Ishikawa (cell line): ENCODE results near the gene TYK2.

Source experiments
- CEBPB ChIP-seq: IDR thresholded peaks from 2 replicates; pipeline ENCODE4 v1.6.1; 2012
- CREB1 ChIP-seq: IDR thresholded peaks from 2 replicates; pipeline ENCODE4 v1.6.1; 2012; ENCODE audit warnings: low read depth
- EGR1 ChIP-seq: IDR thresholded peaks from 2 replicates; pipeline ENCODE4 v1.6.1; 2012
- EP300 ChIP-seq: IDR thresholded peaks from 2 replicates; pipeline ENCODE4 v1.6.1; 2012; ENCODE audit warnings: borderline replicate concordance
- FOXM1 ChIP-seq: IDR thresholded peaks from 2 replicates; pipeline ENCODE4 v1.6.1; 2012; ENCODE audit warnings: low read depth, borderline replicate concordance
- NFIC ChIP-seq: IDR thresholded peaks from 2 replicates; pipeline ENCODE4 v1.6.1; 2012
- RAD21 ChIP-seq: IDR thresholded peaks from 2 replicates; pipeline ENCODE4 v1.6.1; 2012; ENCODE audit warnings: low read depth
- TAF1 ChIP-seq: IDR thresholded peaks from 2 replicates; pipeline ENCODE4 v1.6.1; 2012; ENCODE audit warnings: low read depth, mild to moderate bottlenecking
- TCF12 ChIP-seq: IDR thresholded peaks from 2 replicates; pipeline ENCODE4 v1.6.1; 2012; ENCODE audit warnings: low read depth
- TEAD4 ChIP-seq: IDR thresholded peaks from 2 replicates; pipeline ENCODE4 v1.6.1; 2012
- YY1 ChIP-seq: IDR thresholded peaks from 2 replicates; pipeline ENCODE4 v1.6.1; 2012; ENCODE audit warnings: low read depth
- ZBTB7A ChIP-seq: IDR thresholded peaks from 2 replicates; pipeline ENCODE4 v1.6.1; 2012; ENCODE audit warnings: low read depth
- TF ChIP-seq, protein P1 (sequence below): IDR thresholded peaks from 2 replicates; pipeline ENCODE4 v1.6.1; 2012
- TF ChIP-seq, protein P2 (sequence below): IDR thresholded peaks from 2 replicates; pipeline ENCODE4 v1.6.1; 2012; ENCODE audit warnings: low read depth, mild to moderate bottlenecking
- TF ChIP-seq, protein P3 (sequence below): IDR thresholded peaks from 2 replicates; pipeline ENCODE4 v1.6.1; 2012

TYK2 gene

DNA sequence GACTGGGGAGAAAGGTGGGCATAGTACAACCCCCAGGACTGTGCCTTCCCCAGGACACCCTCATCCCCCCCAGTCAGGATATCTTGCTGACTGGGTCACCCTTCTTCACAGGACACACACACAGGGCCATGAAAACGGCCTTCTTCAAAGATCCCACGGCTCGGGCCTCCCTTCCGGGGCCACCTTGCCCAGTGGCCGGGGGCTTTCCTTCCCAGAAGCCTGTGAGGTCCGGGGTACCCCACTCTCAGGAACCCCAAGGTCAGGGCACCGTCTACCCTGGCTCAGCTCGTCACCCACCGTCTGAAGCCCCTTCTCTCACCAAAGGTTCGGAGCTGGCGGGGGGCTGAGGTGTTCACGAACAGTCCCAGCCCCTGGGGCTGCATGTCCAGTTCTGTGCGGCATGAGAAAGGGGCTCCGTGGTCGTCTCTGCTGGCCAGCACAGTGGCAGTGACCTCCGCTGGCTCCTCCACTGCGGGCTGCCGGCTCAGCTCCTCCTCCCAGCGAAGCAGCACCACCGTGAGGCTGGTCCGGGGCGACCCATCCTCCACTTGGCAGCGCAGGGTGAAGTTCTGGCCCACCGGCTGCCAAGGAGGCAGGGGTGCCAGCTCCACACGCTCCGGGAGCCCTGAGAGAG lies 44.9 kb downstream of the TYK2 start:
- TF ChIP-seq NFIC (no peak), TAF1 (no peak), ZBTB7A (no peak), FOXM1 (no peak)

DNA sequence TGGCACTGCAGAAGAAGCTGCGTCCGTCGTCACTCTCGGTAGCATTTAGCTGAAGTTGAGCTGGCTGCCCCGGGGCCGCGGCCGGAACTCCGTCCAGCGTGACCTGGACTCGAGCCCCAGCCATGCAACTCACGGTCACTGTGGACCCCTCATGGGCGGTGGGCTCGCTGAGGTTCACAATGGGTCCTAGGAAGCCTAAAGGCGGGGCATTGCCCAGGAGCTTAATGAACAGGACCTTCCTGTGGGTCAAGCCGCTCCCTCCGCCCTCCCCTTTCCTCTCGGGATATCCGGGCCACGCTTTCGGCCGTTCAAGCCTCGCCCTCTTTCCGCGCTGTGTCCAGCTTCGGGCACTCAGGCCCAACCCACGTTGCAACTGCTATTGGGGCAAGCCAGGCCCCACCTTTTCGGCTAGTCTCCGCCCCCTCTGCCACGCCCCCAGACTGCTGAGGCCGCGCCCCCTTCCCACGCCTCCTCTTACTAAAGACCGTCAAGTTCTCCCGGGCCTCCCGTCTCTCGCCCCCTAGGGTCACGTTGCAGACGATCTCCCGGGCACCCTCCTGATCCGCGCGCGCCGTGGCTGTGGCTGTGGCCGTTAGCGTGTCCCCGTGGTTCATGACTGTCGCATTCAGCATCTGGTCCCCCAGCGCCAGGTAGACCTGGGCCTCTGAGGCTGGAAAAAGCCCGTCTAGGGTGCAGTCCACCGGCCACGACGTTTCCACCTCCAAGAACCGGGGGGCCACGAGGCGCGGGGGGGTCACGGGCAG lies 45.6 kb downstream of the TYK2 start:
- TF ChIP-seq EP300 = 0 out of 2 replicates have a peak, but pooled peaks have one; percentile 7
- TF ChIP-seq, protein P1, sequence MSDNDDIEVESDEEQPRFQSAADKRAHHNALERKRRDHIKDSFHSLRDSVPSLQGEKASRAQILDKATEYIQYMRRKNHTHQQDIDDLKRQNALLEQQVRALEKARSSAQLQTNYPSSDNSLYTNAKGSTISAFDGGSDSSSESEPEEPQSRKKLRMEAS = peak; percentile 87
- peak; percentile 29; the same call in 1 of the 2 replicates for TF ChIP-seq EGR1
- no peak for TF ChIP-seq RAD21
- TF ChIP-seq CEBPB = no peak
- TF ChIP-seq, protein P2, sequence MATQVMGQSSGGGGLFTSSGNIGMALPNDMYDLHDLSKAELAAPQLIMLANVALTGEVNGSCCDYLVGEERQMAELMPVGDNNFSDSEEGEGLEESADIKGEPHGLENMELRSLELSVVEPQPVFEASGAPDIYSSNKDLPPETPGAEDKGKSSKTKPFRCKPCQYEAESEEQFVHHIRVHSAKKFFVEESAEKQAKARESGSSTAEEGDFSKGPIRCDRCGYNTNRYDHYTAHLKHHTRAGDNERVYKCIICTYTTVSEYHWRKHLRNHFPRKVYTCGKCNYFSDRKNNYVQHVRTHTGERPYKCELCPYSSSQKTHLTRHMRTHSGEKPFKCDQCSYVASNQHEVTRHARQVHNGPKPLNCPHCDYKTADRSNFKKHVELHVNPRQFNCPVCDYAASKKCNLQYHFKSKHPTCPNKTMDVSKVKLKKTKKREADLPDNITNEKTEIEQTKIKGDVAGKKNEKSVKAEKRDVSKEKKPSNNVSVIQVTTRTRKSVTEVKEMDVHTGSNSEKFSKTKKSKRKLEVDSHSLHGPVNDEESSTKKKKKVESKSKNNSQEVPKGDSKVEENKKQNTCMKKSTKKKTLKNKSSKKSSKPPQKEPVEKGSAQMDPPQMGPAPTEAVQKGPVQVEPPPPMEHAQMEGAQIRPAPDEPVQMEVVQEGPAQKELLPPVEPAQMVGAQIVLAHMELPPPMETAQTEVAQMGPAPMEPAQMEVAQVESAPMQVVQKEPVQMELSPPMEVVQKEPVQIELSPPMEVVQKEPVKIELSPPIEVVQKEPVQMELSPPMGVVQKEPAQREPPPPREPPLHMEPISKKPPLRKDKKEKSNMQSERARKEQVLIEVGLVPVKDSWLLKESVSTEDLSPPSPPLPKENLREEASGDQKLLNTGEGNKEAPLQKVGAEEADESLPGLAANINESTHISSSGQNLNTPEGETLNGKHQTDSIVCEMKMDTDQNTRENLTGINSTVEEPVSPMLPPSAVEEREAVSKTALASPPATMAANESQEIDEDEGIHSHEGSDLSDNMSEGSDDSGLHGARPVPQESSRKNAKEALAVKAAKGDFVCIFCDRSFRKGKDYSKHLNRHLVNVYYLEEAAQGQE = no peak
- TF ChIP-seq, protein P3, sequence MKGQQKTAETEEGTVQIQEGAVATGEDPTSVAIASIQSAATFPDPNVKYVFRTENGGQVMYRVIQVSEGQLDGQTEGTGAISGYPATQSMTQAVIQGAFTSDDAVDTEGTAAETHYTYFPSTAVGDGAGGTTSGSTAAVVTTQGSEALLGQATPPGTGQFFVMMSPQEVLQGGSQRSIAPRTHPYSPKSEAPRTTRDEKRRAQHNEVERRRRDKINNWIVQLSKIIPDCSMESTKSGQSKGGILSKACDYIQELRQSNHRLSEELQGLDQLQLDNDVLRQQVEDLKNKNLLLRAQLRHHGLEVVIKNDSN = peak; percentile 13; the same call in 1 of the 2 replicates
- TF ChIP-seq TAF1 = peak; percentile 36
- 0 out of 2 replicates have a peak, but pooled peaks have one; percentile 32 for TF ChIP-seq TCF12

DNA sequence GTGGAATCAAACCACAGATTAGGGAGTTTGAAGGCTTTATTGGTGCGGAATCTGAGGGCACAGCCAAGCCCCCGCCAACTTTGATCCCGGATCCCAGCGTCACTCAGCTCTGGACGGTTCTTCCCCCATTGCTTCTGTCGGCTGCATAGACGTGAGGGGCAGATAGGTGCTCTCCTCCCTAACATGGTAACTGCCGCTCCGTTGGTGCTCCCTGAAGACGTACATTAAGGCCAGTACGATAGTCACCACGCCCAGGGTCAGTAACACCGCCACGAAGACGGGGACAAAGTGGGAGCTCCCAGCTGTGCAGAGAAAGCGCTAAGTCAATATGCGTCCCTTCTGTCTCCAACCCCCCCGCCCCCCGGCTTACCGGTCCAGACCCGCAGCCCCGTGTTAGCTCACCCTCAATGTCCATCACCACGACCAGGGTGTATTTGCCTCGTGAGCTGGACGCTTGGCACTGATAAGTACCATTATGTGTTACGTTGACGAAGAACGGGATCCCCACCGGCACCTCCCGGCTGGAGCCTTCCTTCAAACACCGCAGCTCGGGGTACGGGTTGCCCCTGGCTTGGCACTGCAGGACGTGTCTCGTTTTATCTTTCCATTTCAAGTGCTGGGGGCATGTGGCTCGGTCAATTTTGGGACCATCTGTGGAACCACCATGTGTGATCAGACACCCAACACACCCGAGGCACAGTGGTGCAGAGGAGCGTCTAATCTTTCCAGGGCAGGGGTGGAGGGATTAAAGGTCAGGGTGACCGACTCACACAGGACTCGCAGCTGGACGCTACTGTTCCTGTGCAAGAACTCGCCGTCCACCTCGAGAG lies 46.4 kb downstream of the TYK2 start:
- TF ChIP-seq, protein P2 = no peak
- no peak for TF ChIP-seq RAD21
- TF ChIP-seq EP300 = no peak
- TF ChIP-seq EGR1 = no peak
- TF ChIP-seq, protein P3 = no peak
- no peak for TF ChIP-seq FOXM1
- TF ChIP-seq TCF12 = no peak
- no peak for TF ChIP-seq NFIC
- TF ChIP-seq CREB1 = no peak
- no peak for TF ChIP-seq TEAD4
- TF ChIP-seq ZBTB7A = no peak
- no peak for TF ChIP-seq TAF1
- TF ChIP-seq, protein P1 = no peak
- no peak for TF ChIP-seq CEBPB
- TF ChIP-seq YY1 = no peak

DNA sequence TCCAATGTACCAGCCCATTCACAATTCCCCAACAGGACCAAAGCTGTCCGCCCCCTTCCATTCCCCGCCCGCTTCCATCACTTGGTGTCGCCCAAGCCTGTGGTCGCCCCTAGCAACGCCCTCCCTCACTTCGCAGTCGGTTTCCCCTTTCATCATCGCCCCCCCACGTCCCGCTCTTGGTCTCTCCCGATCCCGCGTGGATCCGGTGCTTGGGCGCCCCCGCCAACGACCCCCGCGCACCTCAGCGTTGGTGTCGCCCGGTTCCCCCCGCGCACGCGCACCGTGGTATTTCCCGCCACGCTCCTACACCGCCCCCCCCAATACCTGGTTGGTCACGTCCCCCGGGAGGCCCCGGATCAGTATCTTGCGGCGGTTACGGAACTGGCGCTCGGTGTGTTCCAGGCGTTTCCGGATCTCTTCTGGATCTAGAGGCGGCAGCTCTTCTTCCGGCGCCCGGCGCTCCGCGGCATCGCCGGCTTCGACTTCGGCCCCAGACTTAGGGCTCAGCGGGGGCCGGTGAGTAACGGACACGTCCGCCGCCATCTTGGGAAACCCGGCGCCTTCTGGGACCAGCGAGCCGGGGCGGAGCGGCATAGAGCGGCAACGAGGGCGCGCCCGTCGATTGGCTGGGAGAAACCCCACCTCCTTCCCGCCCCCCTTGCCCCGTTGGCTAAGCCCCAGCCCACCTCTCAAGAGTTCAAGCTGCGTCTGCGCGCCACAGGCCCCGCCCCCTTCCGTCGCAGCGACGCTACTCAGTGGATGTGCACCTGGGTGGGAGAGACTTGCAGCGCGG lies 47.2 kb downstream of the TYK2 start, which contains the start of gene RAVER1:
Gene RAVER1 (minus strand): TSS at position 565 of the 793 bp plus-strand sequence. CDS start 22 bp downstream, at position 543.
- TF ChIP-seq ZBTB7A = peak; percentile 63; the same call in 1 of the 2 replicates
- no peak; the same call in 1 of the 2 replicates for TF ChIP-seq FOXM1
- TF ChIP-seq YY1 = peak; percentile 97
- peak; percentile 76 for TF ChIP-seq EGR1
- TF ChIP-seq EP300 = peak; percentile 44; the same call in 1 of the 2 replicates
- TF ChIP-seq CREB1 = peak; percentile 32; the same call in 1 of the 2 replicates
- peak; percentile 67 for TF ChIP-seq TCF12
- peak; percentile 97 for TF ChIP-seq TAF1
- TF ChIP-seq, protein P2 = no peak
- no peak for TF ChIP-seq TEAD4
- TF ChIP-seq RAD21 = no peak
- TF ChIP-seq NFIC = no peak
- TF ChIP-seq, protein P3 = no peak
- TF ChIP-seq, protein P1 = peak; percentile 89
- TF ChIP-seq CEBPB = no peak; the same call in 1 of the 2 replicates
